HG03060 (cell line): ENCODE data around the gene CALM1.

Experiments
- ATAC-seq: cut with Tn5 transposase; IDR thresholded peaks from one replicate; pipeline ENCODE4 v1.9.1; 2021; ENCODE audit warnings: low read depth, moderate number of reproducible peaks; ENCODE audit not compliant: unreplicated experiment

Gene CALM1

DNA sequence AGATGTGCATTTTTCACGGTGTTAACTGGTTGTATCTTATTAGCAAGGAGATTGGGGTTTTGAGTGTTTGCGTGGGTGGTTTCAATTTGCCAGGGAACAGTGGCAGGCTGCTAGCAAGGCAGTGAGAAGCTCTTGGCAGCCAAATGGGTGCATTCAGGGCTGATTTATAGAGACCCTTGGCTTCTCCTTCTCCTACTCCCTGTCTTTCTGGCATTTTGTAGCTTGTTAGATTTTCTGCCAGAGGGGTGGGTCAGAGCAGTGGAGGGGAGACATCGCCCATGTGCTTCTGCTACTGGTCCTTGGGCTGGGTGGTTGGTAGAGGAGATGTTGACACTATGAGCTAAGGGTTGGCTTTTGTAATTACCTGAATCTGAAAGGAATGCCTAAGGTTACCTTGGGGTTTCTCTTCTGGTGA, 9.6 kb downstream of the CALM1 start:
- ATAC-seq = no peak

DNA sequence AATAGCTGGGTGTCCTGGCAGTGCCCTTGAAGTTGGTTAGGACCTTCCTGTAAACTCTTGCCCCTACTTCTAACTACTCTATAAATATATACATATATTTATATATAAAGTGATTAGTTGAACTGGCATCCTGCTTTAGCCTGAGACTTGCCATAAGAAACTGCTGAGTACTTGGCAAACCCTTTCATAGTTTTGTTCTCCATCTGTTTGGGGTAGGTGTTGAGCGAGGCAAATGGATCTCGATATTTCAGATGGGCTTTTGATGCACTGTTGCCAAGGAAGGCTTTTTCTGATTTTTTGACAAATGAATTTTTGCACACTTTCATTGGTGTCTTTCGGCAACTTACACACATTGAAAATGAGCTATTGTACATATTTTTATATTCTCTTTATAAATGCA, 10.4 kb downstream of the CALM1 start:
- no peak for ATAC-seq

DNA sequence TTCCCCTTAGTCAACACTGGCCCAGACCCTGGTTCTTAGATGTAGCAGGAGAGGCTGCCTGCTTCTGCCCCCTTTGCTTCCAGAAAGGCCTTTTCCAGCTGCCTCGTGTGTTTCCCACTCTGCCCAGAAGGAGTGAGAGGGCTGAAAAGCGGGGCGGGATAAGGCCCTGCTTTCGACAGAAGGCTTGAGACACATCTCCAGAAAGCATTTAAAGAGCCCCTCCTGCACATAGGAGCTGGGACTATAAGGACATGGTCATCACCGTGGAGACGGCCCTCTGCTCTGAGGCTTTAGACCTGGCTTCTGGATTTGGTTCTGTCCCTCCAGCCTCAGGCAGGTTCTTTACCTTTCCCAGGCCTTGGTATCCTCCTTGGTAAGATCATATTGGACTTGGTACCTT, 11.9 kb downstream of the CALM1 start:
- no peak for ATAC-seq

DNA sequence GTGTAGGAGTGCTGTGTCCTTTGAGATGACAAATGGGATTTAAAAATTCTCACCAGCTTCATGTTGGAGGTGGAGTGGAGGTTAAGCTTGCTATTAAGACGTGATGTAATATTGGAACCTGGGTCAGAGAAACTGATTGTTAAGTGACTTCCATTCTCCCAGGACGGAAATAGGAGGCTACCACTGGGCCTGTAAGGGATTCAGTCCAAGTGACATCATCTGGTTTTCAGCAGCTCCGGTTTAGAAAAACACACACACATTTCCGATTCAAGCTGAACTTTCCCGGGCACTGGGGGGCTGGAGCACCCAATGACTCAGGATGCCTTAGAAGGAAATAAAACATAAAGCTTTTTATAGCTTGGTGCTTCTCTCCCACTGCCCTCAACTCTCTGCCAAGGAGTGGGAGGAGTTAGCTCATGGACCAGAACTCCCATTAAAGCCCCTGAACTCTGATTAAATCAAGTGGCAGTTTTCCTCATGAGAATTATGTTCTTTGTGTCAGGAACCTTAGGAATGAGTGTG, 12.4 kb downstream of the CALM1 start:
- no peak for ATAC-seq

DNA sequence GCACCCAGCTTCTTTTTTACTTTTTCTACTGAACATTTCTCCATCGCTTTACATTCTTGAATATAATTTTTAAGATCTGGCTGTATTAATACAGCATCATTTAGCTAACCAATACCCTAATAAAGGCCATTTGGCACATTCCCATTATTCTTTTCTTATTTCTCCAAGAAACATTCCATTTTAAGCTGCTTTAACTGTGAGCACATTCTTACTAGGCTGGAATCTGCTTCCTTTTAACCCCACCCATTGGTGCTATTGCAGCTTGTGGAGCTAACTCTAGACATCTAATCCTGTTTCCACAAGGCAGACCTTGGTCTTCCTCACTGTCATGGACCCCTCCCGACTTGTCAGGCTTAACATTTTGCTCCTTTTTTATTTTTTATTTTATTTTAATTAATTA, 15.2 kb downstream of the CALM1 start:
- ATAC-seq = no peak

DNA sequence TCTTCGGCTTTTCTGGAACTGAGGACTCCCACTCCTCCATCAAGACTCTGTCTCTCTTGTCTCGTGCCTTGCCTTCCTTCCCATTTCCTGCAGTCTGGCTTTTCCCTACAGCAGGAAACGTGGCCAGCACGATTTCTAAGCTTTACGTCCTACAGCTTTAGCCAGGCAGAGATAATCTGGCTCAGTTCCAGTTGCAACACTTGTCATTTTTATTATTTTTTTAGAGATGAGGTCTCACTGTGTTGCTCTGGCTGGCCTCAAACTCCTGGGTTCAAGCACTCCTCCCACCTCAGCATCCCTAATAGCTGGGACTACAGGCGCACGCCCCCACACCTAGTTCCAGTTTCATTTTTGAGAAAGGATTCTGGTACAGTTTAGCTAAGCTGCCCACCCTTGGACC, 19.9 kb downstream of the CALM1 start:
- ATAC-seq = no peak

DNA sequence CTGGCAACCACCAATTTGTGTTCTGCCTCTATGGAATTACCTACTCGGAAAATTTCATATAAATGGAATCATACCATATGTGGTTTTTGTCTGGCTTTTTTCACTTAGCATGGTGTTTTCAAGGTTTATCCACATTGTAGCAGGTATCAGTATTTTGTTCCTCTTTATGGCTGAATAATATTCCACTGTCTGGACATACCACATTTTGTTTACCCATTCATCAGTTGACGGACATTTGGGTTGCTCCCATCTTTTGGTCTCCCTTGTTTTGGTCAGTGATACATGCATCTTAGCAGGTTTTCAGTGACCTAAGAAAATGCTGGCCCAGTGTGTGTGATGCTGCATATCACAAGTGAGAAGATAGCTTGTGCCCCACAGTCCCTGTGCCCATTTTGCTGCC, 21.2 kb downstream of the CALM1 start:
- no peak for ATAC-seq

DNA sequence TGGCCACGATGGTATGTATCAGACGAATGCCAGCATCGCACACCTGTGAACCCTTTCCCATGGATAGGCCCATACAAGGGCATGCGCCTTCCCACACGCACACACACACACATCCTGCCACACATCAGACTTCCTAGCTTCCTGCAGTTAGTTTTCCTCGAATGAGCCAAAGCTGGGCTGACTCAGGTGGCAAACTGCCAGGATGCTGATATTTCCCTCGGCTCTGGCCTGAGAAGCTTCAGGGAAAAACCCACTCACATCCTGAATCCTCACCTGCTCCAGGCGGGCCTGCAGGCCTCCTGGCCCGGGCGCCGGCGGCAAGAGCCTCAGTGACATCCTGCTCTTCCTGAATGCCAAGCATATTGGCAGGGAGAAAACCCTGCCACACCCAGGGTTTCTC, 22.4 kb downstream of the CALM1 start:
- no peak for ATAC-seq

DNA sequence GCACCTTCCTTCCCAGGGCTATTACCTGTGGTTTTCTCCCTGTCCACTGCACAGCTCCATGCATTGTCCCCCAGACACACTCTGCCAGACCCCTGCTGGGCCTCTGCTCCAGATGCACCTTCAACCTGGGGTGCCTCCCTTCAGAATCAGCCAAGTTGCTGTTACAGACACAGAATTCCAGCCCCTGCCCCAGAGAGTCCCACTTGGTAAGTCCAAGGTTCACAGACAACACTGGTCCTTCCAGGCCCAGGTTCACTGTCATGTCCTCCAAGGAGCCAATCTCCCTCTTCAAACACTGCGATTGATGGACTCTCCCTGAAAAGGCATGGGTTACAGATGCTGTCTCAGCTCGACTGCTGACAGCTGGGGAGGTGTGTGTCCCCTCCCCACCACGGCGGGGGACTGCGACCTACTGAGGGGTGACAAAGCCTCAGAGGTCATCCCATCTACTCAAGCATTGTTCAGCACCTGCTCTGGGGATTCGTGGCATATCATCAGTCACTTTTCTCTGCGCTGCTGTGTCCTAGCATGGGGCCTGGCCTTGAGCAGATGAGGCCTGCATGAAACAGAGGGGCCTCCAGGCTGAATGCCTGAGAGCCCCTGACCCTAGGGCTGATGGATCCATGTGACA, 24.3 kb downstream of the CALM1 start:
- ATAC-seq = no peak

DNA sequence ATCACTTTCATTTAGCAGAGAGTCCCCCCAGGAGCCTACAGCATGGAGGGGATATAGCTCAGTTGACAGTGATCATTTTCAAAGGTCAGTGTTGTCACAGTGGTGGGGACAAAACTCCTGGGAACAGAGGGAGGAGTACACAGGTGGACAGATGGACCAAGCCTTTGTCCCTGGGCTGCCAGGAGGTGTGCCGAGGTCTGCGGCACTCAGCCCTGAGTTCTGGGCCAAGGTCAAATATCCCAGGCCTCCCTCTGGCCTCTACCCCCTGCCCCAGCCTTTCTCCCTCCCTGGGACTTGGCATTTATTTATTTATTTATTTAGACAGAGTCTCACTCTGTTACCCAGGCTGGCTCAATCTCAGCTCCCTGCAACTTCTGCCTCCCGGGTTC, 24.8 kb downstream of the CALM1 start:
- ATAC-seq = no peak

DNA sequence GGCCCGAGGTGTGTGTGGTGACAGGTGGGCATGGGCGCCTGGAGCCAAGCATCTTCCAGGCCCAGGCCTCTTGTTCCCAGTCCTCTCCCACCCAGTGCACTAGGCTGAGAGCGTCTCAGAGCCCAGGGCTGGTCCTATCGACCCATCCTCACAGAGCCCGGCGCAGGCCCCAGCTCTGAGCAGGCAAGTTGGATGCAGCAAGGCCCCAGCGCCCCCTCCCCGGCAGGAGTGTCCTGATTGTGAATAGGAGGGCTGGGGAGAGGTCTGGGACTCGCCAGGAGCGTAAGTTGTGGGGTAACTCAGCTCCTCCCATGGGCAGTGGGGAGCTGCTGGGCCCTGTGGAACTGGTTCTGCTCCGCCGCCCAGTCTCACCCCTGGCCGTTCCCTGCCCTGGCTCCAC, 26.3 kb downstream of the CALM1 start:
- ATAC-seq = no peak

DNA sequence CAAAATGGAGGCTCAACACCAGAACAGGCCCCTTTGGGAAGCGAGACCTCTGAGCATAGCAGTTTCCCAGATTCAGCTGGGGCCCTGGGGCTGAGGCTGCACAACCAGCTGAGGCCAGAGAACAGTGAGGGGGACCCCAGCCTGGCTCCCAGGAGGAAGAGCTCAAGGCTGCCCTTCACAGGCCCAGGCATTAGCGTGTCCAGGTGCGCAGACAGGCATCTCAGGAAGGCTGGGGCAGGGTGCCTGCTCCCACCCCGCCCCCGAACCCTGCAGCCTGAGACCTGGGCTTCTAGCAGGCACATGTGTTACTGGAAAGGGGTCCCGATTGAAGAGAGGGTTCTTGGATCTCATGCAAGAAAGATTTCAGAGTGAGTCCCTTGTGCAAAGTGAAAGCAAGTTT, 27.2 kb downstream of the CALM1 start:
- no peak for ATAC-seq

DNA sequence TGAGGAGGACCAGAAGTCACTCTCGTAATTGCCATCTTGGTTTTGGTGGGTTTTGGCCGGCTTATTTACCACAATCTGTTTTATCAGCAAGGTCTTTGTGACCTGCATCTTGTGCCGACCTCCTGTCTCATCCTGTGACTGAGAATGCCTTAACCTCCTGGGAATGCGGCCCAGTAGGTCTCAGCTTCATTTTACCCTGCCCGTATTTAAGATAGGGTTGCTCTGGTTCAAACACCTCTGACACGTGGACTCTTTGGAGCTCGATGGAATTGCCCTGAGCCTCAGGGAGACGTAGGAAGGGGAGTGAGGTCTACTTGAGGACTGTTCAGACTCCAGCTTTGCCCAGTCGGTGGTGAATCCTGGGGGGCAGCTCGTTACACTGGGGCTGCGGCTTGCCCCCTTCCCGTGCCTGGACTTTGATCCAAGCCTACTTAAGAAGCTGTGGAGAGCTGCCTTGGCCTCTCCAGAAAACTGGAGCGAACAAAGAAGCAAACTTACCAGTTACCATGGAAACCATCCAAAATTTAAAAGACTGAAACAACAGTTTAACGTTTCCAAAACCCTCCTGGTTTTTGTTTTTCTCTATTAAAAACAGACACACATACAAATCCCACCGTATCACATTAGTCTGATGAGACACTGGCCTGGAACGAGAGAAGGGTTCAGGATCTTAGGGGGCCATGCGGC, 28.0 kb downstream of the CALM1 start:
- ATAC-seq = no peak

DNA sequence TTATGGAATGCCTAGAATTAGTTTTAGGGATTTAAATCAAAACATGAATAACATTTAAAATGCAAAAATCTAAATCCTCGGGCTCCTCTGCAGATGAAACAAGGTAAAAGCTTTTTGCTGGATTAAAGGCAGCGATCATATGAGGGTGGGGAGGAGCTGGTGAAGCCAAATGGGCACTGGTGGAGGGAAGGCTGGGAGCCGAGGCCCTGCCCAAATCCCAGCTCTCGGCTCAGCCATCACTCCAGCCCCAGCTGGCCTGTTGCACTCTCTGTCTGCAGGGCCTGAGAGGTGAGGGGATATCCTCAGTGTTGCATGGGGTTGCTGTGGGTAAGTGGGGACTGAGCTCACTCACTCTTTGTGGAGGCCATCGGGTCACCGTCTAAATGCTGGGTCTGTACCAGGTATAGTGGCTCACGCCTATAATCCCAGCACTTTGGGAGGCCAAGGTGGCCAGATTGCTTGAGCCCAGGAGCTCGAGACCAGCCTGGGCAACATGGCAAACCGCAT, 28.6 kb downstream of the CALM1 start:
- no peak for ATAC-seq

DNA sequence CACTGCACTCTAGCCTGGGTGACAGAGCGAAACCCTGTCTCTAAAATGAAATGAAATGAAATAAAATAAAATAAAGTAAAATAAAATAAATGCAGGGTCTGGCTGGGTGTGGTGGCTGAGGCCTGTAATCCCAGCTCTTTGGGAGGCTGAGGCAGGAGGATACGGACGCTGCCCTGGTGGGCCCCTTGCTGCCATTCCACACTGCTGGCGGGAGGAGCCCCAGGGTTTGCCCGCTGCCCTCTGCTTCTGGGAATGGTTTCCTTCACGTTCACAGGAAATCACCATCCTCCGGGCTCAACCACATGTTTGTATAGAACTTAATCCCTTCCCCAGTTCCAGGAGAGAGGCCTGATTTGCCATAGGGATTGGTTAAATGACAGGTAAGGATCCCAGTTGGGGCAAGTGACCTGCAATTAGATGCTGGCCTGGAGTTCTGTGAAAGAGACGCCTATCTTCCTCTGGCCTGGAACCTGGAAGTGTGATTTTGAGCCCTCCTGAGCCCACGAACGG, 29.3 kb downstream of the CALM1 start:
- ATAC-seq = no peak

DNA sequence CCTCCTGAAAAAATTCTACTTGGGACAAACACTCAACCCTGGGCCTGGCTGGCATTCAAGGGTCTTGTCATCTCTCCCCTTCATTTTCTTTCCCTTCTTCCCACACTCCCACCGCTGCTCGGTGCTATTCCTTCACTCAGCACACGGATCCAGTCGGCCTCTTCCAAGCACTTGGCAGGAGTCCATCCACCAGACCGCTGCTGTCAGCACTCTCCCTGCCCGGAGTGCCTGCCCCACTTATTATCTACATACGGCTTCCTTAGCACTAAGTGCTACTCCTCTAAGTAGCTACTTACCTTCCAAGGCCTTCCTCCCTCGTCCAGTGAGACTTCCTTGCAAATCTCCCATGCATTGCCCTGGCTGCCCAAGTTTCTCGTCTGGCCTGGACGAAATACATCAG, 29.8 kb downstream of the CALM1 start:
- ATAC-seq = no peak

DNA sequence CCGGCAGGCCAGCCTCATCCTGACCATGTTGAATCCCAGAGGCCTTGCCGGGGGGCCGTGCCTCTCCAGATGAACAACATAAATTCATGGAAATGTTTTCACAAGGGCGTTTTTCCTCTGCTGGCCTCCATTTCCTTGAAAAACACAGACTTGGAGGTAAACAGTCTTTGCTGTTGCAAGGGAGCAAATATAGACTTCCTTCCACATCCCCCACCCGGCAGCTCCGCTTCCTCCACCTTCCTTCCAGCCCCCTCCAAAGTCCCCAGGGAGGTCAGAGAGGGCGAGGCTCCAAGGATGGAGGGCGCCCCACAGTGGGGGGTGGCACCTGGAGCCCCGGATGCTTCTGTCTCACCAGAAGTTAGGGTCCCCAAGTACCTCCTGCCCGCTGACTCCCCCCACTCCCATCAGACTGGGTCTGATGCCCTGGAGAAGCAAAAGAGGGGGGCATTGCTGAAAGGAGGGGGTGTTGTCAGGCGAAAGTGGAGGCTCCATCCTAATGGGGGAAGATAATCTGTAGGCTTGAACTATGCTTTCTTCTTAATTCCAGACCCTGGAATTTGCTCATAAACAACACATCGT, 31.1 kb downstream of the CALM1 start:
- ATAC-seq = no peak

DNA sequence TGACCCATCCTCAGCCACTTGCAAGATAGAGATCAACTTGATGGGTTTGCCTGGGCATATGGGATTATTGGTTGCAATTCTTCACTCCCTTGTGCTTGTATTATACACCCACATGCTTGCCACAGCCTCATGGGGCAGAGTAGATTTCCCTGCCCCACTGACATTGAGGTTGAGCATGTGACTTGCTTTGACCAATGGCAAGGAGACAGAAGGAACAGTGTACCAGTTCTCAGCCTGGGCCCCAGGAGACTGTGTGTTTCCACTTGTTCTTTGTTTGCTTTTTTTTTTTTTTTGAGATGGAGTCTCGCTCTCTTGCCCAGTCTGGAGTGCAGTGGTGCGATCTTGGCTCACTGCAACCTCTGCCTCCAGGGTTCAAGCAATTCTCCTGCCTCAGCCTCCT, 31.8 kb downstream of the CALM1 start:
- no peak for ATAC-seq

DNA sequence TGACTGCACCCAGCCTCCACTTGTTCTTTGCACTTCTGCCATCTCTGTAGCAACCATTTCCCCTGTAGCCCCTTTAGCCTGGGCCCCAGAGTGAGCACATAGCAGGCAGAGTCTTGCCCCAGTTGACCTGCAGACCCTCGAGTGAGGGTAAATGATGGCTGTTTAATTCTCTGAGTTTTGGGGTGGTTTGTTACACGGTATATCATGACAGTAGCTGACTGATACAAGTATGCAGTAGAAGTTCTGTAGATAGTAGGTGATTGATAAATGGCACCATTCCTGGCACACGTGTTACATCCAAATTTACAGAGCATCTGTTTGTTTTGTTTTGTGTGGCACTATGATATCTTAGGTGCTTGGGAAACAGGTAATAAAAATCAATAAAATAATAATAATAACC, 32.4 kb downstream of the CALM1 start:
- no peak for ATAC-seq

DNA sequence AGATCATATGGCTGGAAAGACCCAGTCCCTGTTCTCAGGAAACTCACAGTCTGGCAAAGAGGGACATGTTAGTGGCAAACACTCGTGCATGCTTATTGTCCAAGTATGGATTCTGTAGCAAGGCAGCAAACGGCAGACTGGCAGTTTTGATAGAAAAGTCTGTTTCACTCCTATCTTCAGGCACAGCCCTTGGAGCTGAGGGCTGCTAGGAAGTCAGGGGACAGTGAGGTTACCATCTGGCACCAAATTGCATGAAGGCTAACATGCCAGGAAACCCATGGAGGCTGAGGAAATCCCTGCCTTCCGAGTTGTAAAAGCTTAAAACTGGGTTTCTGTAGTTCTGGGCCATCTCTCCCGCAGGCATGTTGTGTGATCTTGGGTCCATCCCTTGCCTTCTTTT, 32.9 kb downstream of the CALM1 start:
- ATAC-seq = no peak

DNA sequence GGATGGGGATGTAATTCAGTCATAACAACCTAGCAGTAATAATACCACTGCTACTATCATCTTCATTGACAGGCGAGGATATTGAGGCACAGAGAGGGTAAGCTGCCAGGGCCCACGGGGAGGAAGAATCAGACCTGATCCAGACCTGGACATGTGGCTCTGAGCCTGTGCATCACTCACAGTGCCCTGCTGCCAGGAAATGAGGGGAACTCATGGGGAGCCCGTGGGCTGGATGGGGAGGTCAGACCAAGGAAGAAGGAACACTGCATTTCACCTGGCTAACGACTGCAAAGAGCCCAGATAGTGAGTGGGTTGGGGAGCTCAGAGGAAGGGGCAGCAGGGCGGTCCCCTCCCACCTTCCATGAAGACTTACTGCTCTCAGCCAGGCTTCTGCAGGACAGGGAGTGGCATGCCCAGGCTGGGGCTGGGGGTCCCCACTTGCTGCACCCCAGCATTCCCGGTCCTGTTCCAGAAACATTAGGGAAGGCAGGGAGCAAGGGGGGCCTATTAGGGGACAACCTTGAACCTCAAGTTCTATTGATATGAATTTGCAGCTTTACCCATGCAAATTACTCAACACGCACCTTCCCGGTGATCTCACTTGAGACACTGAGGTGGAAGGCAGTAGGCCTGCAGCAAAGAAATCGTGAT, 37.7 kb downstream of the CALM1 start:
- no peak for ATAC-seq
